ENCODE measurements around the gene SLC27A2.

DNA sequence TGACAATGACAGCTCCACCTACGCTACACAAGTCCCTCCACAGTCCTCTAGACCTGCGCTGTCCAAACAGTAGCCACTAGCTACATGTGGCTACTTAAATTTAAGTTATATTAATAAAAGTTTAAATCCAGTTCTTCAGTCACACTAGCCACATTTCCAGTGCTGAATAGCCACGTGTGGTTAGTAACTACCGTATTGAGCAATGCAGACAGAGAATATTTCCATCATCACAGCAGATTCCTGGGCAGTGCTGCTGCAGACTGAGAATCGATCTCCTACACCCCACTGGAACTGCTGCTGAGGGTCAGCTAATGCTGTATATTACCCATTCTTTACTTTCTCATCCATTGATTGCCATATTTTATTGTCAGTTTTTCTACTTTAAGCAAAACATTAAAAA is 42.6 kb downstream of the SLC27A2 start:
- TF ChIP-seq CSRNP3 (CRISPR knock-in tag; IDR thresholded peaks at IDR 0.05), result no peak
- TF ChIP-seq ZC3H10 (CRISPR knock-in tag; IDR thresholded peaks at IDR 0.05), result no peak
- no peak for TF ChIP-seq OSR1 (CRISPR knock-in tag; IDR thresholded peaks at IDR 0.05)
- TF ChIP-seq TOX (CRISPR knock-in tag; IDR thresholded peaks at IDR 0.05; ENCODE audit: borderline replicate concordance), result no peak

Data from SK-N-SH treated with all-trans-retinoic acid at 6 μM for 48 hours (cell line).